Endothelial cell of umbilical vein (primary cell): ENCODE results near the gene HOXD8.

Source experiments
- EZH2 ChIP-seq: IDR thresholded peaks from 2 replicates; pipeline ENCODE4 v1.6.1; 2012; ENCODE audit warnings: borderline replicate concordance, low read depth, mild to moderate bottlenecking, moderate library complexity, low read length, inconsistent platforms; ENCODE audit not compliant: severe bottlenecking
- FOS ChIP-seq: IDR thresholded peaks from 2 replicates; pipeline ENCODE4 v1.6.1; 2011; ENCODE audit warnings: mild to moderate bottlenecking, low read length, moderate library complexity, borderline replicate concordance; ENCODE audit not compliant: insufficient read depth
- GATA2 ChIP-seq: IDR thresholded peaks from 2 replicates; pipeline ENCODE4 v1.7.0; 2011; ENCODE audit warnings: low read depth, mild to moderate bottlenecking, moderate library complexity, mixed read lengths, low read length; ENCODE audit not compliant: insufficient read length, insufficient read depth
- JUN ChIP-seq: IDR thresholded peaks from 2 replicates; pipeline ENCODE4 v1.6.1; 2011; ENCODE audit warnings: borderline replicate concordance, low read depth; ENCODE audit not compliant: insufficient read length, insufficient read depth
- MYC ChIP-seq: IDR thresholded peaks from one replicate; pipeline ENCODE4 v1.6.1; 2011; ENCODE audit warnings: mild to moderate bottlenecking, low read depth, low read length
- POLR2A ChIP-seq: IDR thresholded peaks from 2 replicates; pipeline ENCODE4 v1.6.1; 2012; ENCODE audit warnings: low read depth, mild to moderate bottlenecking, control low read depth, low read length
- POLR2AphosphoS5 ChIP-seq: IDR thresholded peaks from 2 replicates; pipeline ENCODE4 v1.6.1; 2012; ENCODE audit warnings: low read depth, mild to moderate bottlenecking, control low read depth, low read length, moderate library complexity; ENCODE audit not compliant: insufficient read depth
- TF ChIP-seq, protein P1 (sequence below), 2 donors: IDR thresholded peaks; 1 replicate in 1 of 2; 2 replicates in 1 of 2; pipeline ENCODE4 v1.5.1; 2011; ENCODE audit warnings: low read length in 2 of 2, mild to moderate bottlenecking in 2 of 2, moderate library complexity in 2 of 2, control low read depth in 1 of 2, inconsistent platforms in 1 of 2, low read depth in 1 of 2; ENCODE audit not compliant: insufficient read depth in 1 of 2; ENCODE audit errors: extremely low read depth in 1 of 2

DNA sequence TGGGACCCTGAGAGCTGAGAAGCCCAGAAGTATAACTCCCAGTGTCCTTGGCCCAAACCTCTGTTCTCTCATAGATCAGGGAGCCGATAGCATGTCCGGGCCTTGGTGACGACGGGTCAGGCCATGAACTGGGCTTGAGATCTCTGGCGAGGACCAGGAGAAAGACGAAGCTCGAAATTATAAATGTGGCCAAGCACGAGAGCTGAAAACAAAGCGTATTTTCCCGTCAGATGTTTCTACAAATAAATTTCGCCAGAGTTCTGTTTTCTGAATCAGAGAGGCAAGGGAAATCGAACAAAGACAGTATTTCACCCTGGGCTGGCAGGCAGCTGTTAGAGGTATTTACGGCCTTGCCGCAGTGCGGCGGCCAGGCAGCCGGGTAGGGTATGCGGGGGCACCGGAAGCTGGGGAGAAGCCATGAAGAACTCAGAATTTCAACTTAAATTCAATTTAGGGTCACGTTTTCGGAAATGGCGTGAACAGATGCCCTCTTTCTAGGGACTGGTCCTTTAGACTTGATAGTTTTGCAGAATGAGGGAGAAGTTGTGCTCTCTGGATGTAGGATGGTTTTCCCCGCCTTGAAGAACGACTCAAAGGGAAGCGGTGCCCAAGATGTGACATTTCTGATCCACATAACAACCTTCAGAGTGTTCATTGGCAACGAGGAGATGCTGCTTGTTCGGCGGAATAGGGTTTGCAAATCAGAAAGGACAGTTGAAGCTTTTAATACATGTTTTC lies 9.6 kb downstream of the HOXD8 start:
- TF ChIP-seq EZH2 (no peak), POLR2A (peak; percentile 50), MYC (no peak), POLR2AphosphoS5 (no peak), JUN (no peak), GATA2 (peak; percentile 42), FOS (no peak)
- TF ChIP-seq, protein P1, sequence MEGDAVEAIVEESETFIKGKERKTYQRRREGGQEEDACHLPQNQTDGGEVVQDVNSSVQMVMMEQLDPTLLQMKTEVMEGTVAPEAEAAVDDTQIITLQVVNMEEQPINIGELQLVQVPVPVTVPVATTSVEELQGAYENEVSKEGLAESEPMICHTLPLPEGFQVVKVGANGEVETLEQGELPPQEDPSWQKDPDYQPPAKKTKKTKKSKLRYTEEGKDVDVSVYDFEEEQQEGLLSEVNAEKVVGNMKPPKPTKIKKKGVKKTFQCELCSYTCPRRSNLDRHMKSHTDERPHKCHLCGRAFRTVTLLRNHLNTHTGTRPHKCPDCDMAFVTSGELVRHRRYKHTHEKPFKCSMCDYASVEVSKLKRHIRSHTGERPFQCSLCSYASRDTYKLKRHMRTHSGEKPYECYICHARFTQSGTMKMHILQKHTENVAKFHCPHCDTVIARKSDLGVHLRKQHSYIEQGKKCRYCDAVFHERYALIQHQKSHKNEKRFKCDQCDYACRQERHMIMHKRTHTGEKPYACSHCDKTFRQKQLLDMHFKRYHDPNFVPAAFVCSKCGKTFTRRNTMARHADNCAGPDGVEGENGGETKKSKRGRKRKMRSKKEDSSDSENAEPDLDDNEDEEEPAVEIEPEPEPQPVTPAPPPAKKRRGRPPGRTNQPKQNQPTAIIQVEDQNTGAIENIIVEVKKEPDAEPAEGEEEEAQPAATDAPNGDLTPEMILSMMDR (IDR thresholded peaks at IDR 0.05; ENCODE audit: extremely low read depth in 1 of 2, insufficient read depth in 1 of 2, low read depth in 1 of 2, low read length in 2 of 2): no peak
